ENCODE data around the gene STK32B.
"Not testable (repeated sequence)": the region's sequence is repeated elsewhere in the genome, so short reads cannot be mapped to it uniquely, and the experiment has no call there.

The STK32B gene

GRCh38 chr4:5395781-5396180 lies 344.5 kb downstream of the STK32B start:
- DNase-seq (ENCODE audit: low read depth) = no peak

- DNase-seq (ENCODE audit: low read depth) = no peak
Observed at GRCh38 chr4:5398056-5398455, 346.8 kb downstream of the STK32B start.

- DNase-seq (ENCODE audit: low read depth) = no peak
Observed at GRCh38 chr4:5399124-5399523, 347.8 kb downstream of the STK32B start.

- DNase-seq (ENCODE audit: low read depth) = no peak
Observed at GRCh38 chr4:5399790-5400421, 348.6 kb downstream of the STK32B start.

- DNase-seq (ENCODE audit: low read depth) = no peak
Observed at GRCh38 chr4:5403746-5404497, 352.6 kb downstream of the STK32B start.

GRCh38 chr4:5409237-5409636 lies 358.0 kb downstream of the STK32B start:
- DNase-seq (ENCODE audit: low read depth) = no peak

- no peak for DNase-seq (ENCODE audit: low read depth)
Observed at GRCh38 chr4:5409972-5410618, 358.8 kb downstream of the STK32B start.

GRCh38 chr4:5412296-5412695 lies 361.0 kb downstream of the STK32B start:
- DNase-seq (ENCODE audit: low read depth) = no peak

- no peak for DNase-seq (ENCODE audit: low read depth)
Observed at GRCh38 chr4:5412751-5413150, 361.5 kb downstream of the STK32B start.

GRCh38 chr4:5416637-5417036 lies 365.4 kb downstream of the STK32B start:
- DNase-seq (ENCODE audit: low read depth) = no peak

- DNase-seq (ENCODE audit: low read depth) = no peak
Observed at GRCh38 chr4:5420266-5420665, 369.0 kb downstream of the STK32B start.

- no peak for DNase-seq (ENCODE audit: low read depth)
Observed at GRCh38 chr4:5421416-5421815, 370.1 kb downstream of the STK32B start.

- no peak for DNase-seq (ENCODE audit: low read depth)
Observed at GRCh38 chr4:5422195-5422594, 370.9 kb downstream of the STK32B start.

GRCh38 chr4:5423670-5424069 lies 372.4 kb downstream of the STK32B start:
- DNase-seq (ENCODE audit: low read depth) = no peak

GRCh38 chr4:5424211-5424610 lies 372.9 kb downstream of the STK32B start:
- no peak for DNase-seq (ENCODE audit: low read depth)

GRCh38 chr4:5424901-5425300 lies 373.6 kb downstream of the STK32B start:
- DNase-seq (ENCODE audit: low read depth) = no peak

- DNase-seq (ENCODE audit: low read depth) = no peak
Observed at GRCh38 chr4:5429747-5430146, 378.5 kb downstream of the STK32B start.

- no peak for DNase-seq (ENCODE audit: low read depth)
Observed at GRCh38 chr4:5433196-5433595, 381.9 kb downstream of the STK32B start.

- DNase-seq (ENCODE audit: low read depth) = no peak
Observed at GRCh38 chr4:5435201-5435600, 383.9 kb downstream of the STK32B start.

- no peak for DNase-seq (ENCODE audit: low read depth)
Observed at GRCh38 chr4:5435823-5436222, 384.5 kb downstream of the STK32B start.

- DNase-seq (ENCODE audit: low read depth) = not testable (repeated sequence)
Observed at GRCh38 chr4:5443976-5444802, 392.9 kb downstream of the STK32B start.

GRCh38 chr4:5444918-5445517 lies 393.7 kb downstream of the STK32B start:
- DNase-seq (ENCODE audit: low read depth) = no peak

All from stimulated activated CD8-positive, alpha-beta memory T cell treated with anti-CD3 and anti-CD28 coated beads, Interleukin-15, amount 100 ng/mL, for 1 hour (primary cell).